ENCODE data around the gene MAZ.

Gene MAZ

DNA sequence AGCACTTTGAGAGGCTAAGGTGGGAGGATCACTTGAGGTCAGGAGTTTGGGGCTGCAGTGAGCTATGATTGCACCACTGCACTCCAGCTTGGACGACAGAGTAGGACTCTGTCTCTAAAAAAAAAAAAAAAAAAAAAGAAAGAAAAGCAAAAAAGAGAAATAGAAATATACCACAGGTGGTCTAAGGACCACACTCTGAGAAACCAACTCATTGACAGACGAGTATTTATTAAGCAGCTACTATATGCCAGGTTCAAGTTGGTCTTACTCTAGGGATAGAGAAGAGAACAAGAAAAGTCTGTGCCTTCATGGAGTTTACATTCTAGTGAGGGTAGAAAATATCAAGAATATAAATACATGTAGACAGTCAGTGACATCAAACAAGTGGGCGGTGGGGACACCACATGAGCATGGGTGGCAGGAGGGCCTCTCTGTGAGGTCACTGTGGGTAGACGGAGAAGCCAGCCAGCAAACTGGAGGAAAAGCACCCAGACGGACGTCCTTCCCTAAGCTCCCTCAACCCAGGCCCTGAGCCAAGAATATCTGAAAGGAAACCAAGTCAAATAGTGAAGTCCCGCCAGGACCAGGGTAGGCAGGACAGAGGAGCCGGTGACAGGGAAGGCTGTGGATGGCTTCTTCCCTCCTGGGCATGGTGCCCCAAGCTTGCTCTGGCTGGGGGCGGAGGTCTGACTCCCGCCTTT, 52.0 kb downstream of the MAZ start:
- DNase-seq: no peak

DNA sequence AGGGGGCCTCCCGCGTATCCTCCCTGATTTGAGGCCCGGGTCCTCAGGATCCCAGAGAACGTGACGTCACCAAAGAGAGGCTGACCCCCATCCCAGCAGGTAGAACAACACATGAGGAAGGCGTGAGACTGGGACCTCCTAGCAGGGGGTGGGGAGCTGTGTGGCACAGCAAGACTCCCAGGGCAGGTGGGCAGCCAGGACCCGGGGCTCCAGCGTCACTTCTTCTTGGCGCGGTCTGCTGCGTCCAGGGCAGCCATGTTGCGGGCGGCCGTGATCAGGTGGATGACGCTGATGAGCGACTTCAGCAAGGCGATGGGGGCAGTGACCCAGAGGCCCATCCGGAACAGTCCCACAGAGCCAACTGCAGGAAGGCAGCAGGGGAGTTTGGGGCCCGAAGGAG, 52.6 kb downstream of the MAZ start:
- no peak for DNase-seq

DNA sequence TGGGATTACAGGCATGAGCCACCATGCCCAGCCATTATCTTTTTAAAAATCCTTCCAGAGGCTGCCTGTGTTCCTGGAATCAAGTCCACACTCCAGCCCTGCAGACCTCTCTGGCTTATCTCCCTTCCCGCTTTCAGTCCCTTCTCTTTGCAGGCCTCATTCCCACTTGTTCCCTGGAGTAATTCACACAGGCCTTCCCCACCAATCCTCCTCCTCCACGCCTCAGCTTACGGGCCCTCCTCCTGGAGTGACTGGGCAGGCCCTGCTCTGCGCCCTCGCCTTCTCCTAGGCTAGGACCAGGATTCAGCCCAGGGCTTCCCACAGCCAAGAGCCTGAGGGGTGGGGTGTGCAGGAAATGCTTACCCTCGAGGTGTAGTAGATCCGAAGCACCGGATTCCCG, 53.9 kb downstream of the MAZ start:
- no peak for DNase-seq

Measured in activated CD4-positive, alpha-beta T cell treated with anti-CD3 and anti-CD28 coated beads for 48 hours (primary cell).